ENCODE data around the gene WNT11.

Gene WNT11

DNA sequence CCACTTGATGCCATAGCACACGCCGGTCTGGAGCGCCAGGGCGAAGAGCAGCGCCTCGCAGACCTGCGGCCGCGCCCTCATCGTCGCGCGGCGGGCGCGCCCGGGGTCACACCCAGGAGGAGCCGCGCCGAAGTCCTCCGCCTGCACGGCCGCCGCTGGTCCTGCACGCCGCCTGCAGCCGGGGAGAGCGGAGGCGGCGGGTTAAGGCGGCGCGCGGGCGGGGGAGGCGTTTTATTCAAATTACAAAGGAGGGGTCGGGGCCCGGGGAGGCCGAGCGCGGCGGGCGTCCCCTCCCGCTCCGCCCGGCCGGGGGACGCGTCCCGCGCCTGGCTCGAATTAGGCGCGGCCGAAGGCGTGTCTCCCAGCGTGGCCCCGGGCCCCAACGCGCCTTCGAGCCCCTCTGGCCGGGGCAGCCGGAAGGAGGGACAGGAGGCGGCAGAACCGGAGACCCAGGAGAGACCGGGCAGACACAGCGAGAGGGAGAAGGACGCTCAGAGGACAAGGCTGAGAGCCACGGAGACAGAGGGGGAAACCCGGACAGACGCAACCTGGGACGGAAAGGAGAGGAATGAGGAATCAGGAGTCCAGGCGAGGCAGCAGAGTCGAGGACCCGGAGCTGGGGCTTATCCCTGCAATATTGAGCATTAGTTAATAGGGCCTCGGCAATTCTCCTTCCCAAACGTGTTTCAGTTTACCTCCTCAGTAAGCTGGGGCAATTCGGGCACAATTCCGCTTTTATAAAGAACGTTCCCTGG lies at the start of gene WNT11:
Gene WNT11, minus strand, starts transcription at position 176 of the 755 bp plus-strand sequence. Its CDS starts 95 bp downstream, at position 81.
- no peak for DNase-seq (ENCODE audit: low read depth in 2 of 2)

DNA sequence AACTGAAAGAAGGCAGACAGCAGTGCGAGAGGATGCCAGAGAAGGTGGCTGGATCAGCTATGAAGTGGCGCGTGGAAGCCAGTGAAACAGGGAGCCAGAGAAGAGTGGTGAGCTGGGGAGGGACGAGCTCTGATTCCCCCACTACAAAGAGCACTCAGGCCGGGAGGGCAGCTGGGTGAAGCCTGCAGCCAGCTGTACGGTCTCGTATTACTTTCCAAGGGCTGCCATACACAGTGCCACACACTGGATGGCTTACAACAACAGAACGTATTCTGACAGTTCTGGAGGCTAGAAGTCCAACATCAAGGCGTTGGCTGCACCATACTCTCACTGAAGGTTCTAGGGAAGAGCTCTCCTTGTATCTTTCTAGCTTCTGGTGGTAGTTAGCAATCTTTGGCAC lies 47.1 kb upstream of the WNT11 start:
- DNase-seq (ENCODE audit: low read depth in 2 of 2) = no peak

DNA sequence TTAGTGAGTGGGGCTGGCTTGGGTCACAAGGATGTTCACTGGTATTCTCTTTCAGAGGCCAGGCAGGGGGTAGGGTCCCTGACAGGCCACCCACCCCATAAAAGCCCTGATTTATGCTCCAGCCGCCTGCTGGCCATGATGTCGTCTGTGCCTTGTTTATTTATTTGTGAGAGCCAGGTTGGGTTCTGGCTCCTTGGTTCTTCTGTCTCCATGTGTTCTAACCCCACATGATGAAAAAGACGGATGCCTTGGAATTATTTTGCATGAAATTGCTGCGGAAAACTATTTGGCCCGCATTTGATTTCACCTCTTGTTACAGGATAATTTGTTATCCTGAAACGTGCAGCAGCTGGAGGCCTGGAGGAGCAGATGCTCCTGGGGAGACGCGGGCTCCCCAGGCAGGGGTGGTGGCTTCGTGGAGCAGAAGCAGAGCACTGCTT lies 46.3 kb upstream of the WNT11 start:
- DNase-seq (ENCODE audit: low read depth in 2 of 2) = no peak

DNA sequence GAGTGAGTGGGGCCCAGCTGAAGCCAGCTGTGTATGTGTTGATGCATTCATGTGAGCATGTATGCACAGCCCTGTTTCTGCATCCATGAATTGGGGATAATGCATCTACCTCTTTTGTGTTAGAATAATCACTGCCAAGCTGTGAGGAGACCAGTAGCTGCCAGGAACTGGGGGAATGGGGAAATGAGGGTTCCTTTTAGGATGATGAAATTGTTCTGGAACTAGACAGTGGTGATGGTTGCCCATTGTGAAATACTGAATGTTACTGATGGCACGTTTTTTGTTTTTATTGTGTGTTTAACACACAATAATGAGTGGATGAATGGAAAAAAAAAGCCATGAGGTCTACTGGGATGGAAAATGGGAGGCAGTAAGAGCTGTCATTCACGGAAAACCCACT lies 45.3 kb upstream of the WNT11 start:
- no peak for DNase-seq (ENCODE audit: low read depth in 2 of 2)

DNA sequence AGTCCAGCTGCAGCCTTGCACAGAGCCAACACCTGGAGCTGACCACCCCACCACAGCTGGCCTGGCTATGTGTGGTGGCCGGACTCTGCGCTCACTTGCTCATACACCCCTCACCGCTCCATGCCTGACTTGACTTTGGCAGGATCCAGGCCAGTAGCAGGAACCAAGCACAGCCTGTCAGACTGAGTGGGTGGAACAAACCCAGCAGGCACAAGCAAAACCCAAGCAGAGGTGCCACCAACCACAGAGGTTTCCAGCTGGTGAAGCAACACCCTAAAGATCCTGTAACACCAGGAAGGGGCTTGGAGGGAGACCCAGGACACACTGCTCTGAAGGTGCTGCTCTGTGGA lies 44.9 kb upstream of the WNT11 start:
- DNase-seq (ENCODE audit: low read depth in 2 of 2) = no peak

DNA sequence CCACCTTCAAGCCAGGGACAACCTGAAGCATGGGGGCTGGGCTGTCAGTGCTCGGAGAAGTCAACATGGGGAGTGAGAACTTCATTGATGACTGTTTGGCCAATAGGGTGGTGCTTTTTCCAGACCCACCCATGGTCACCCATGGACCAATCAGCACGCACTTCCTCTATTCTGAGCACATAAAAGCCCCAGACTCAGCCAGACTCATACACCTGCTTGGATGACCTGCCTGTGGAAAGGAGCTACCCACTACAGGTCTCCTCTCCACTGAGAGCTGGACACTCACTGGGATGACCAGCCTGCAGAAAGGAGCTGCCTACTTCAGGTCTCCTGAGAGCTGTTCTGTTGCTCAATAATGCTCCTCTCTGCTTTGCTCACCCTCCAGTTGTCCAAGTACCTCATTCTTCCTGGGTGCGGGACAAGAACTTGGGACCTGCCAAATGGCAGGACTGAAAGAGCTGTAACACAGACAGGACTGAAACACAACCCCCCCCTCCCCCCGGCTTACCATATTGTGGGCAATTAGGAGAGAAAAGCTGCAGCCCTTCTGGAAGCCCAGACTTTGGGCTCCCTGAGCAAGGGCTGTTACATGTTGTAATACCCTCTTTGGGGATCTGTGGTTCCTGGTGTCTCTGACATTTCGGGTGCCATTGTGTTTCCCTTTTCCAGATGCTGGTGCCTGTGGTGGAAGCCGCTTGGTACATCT lies 44.4 kb upstream of the WNT11 start:
- DNase-seq (ENCODE audit: low read depth in 2 of 2) = no peak

DNA sequence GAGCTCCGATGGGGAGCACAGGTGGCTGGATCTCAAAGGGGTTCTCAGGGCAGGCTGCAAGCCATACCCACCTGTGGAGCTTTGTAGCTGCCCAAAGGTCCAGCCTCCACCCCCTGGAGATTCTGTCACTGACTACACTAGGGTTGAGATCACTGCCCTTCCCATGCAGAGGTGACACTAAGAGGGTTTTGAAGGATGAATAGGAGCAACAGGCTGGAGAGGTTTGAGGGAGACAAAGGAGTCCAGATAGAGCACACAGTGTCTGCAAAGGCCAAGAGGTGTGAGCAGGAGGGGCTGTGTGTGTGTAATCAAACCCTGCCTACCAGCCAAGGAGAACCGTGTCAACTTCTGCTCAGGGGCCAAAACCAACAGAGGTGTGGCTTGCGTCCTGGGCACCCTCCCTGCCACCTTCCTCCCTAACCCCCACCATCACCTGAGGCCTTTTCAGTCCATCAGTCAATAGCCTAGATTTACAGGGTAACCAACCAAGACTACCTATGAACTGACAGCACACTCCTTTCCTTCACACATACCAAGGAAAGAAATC lies 43.0 kb upstream of the WNT11 start:
- no peak for DNase-seq (ENCODE audit: low read depth in 2 of 2)

DNA sequence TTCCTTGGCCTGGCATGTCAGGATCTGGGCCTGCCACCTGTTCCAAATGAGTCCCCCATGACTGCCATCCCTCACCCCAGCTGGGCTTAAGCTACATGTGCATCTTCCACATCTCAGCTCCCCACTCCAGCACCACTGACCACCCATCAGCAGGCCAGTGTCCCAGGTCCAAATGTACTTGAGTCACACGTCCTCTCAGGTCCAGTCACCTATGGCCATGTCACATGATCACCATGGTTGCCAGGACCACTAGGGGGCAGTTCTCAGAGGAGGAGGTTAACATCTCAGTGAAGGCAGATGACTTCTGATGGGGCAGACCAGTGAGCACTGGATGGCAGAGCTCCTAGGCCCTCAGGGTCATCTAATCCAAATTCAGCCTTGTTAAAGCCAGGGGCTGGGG lies 41.9 kb upstream of the WNT11 start:
- DNase-seq (ENCODE audit: low read depth in 2 of 2) = no peak

DNA sequence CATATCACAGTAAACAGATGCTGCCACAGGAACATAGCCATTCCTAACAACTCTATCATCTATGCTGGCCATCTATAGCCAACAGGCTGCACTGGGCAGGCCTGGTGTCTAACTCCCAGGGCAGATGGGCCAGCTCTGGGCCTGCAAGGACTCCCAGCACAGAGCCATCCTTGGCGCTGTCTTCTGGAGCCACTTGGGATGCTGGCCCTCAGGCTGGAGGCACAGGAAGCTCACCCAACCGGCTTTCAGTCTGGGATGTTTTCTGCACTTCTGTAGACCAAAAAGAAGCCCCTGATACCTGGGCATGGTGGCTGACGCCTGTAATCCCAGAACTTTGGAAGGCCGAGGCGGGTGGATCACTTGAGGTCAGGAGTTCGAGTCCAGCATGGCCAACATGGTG lies 40.8 kb upstream of the WNT11 start:
- no peak for DNase-seq (ENCODE audit: low read depth in 2 of 2)

DNA sequence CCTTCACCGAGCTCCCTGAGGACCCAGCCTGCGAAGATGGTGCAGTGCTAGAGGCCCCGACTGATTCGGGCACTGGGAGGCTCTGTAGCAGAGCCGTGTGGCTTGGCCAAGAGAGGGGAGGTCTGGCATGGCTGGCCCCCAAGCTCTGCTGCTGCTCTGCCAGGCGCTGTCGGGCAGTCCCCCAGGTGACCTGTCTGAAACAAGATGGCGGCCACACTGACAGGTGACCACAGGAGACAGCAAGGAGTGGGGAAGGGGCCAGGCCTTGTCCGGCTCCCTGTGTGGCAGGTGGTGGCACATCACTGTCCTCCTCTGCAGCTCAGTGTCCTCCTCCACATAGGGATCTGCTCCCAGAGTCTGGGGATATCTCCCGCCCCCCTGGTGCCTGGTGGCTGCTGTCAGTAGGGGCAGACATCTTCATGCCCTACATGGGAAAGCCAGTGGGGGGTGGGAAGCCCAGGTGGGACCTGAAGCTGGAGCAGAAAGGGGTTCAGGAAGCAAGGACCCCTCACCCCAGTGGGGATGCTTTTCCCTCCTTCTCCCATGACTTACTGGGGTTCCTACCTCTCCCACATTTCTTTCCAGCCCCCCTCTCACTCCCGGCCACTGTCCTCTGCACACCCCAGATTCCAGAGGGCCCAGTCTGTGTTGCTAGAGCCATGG lies 40.1 kb upstream of the WNT11 start:
- no peak for DNase-seq (ENCODE audit: low read depth in 2 of 2)

DNA sequence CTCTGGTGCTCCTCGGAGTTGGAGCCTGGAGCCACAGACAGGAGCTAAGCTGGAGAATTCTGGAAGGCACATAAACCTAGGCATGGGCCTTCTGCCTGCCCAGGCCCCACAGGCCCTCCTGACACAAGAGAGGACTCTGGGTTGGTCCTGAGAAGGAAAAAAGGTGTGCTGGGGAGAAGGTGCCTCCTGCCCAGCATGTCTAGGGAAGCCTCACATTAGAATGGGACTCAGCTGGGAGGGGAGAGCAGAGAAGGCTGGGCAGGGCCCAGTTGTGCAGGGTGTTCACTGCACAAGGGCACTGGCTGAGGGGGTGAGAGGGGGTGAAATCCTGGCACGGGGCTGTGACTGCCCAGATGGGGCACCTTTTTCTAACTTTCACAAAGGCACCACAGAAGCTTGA lies 39.4 kb upstream of the WNT11 start:
- DNase-seq (ENCODE audit: low read depth in 2 of 2) = no peak

DNA sequence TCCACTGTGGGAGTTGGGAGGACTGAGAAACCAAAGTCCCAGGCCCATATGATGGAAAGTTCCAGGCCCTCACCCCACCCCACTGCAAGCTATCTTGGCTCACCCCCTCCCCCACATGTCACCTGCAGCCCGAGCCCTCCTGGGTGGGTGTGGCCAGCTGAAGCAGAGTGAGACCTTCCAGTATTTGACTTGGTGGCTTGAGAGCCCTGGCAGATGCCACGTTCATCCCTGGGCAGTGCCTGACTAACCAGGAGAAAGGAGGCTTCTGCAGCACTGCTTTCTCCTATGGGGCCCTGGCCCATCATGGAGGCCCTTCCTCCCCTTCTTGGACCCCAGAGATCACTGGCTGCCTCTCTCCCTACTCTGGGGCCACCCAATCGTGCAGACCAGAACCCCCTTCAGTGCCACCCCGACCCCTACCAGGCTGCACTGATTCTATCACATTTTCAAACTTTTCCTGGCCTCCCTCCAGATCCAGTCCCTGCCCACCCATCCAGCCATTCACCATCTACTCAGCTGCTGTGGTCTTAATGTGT lies 38.1 kb upstream of the WNT11 start:
- no peak for DNase-seq (ENCODE audit: low read depth in 2 of 2)

DNA sequence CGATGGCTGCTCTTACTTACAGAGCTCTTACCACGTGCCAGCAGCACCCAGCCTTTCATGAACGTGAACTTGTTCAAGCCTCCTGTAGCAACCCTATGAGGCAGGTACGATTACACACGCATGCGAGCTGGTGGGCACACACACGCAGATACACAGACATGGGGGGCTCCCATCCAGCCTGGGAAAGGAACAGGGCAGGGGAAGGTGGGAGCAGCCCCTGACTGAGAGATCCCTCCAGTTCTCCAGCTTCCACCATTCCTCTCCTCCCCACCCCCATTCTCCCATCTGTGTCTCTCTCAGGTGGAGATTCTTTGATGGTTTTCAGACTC lies 37.6 kb upstream of the WNT11 start:
- no peak for DNase-seq (ENCODE audit: low read depth in 2 of 2)

DNA sequence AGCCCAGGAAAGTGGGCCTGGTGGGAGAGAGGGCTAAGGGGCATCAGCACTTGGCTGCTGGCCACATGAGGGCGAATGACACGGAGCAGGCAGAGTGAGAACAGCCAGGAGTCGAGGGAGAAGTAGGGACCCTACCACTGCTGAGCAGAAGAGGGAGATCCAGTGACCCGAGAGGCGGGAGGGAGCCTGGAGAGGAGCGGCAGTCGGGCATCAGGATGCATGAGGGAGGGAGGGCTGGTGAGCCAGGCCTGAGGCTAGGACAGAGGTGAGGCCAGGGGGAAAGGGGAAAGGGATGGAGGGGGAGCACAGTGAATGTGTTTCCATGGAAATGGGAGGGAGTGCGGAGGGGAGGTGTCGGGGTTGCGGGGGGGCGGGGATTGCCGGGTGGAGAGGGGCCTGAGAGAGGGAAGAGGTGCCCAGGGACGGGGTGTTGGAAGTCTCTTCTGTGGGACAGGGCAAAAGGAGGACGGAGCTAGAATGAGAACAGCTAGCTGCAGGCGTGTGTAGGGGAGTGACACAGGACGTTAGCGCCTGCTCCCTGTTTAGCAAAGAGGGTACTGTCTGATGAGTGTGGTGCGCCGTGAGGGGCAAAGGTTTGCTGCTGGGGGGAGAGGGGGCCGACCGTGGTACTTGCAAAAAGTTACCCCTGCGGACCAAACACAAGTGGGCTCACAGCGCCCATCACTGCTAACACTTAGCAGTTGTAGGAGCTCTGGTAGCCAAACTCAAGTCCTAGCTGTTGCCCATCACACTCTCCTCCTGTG lies 37.1 kb upstream of the WNT11 start:
- no peak for DNase-seq (ENCODE audit: low read depth in 2 of 2)

DNA sequence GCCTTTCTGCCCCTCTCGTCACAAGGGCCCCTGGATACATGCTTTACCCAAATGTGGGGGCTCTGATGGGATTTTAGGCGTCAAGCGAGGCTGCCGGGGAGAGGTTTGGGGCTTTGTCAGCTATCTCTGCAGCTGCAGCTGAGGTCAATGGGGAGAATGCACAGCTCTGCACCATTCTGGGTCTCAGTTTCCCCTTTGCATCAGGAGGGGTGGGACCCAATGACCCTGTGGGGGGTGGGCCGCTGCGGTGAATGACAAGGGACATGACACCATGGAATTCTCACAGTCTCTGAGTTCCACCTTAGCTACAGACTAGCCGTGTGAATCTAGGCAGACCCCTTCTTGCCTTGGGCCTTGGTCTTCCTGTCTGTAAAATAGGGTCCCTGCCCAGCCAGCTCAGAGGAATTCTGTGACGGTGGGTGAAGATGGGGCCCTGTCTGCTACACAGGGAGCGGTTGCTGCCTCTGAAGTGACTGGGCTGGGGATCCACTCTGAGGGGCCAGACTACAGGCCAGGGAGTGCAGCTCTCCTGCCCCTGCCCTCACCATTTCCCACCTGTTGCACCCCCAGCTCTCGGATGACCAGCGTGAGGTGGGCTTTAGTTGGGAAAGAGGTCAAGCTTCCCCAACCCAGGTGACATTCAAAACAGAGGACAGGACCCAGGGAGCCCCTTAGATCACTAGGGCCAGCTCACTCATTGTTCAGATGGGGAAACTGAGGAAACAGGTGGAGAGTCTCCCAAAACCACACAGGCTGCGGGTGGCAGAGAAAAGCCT lies 35.9 kb upstream of the WNT11 start:
- DNase-seq (ENCODE audit: low read depth in 2 of 2) = no peak

DNA sequence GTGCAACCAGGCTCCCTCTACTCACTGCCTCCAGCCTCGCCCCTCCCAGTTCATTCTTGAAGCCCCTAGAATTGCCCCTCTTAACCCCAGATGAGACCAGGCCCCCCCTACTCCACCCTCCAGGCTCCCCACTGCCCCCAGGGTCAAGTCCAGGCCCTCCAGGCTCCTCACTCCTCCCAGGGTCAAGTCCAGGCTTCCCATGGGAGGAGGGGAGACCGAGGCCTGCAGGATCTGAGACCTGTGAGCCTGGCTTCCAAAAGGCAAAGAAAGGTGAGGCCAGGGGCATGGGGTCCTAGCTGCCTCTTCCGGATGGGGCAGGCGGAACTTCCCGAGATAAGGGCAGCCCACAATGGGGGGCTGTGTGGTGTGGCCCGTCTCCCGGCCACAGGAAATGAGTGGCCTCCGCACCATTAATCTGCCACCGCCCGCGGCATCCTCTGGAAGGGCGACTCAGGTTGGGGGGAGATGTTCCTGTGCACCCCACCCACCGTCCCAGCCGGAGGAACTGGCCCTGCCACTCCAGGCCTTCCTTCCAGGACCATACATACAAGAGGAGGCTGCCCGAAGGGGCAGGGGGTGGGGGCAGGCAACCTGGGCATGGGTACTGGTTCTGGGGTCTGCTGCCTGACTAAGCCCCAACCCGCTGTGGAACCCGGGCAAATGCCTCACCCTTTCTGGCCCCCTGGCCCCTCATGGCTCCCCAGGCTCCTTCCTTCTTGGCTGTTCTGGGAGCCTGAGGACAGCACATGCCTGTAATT lies 35.1 kb upstream of the WNT11 start:
- no peak for DNase-seq (ENCODE audit: low read depth in 2 of 2)

DNA sequence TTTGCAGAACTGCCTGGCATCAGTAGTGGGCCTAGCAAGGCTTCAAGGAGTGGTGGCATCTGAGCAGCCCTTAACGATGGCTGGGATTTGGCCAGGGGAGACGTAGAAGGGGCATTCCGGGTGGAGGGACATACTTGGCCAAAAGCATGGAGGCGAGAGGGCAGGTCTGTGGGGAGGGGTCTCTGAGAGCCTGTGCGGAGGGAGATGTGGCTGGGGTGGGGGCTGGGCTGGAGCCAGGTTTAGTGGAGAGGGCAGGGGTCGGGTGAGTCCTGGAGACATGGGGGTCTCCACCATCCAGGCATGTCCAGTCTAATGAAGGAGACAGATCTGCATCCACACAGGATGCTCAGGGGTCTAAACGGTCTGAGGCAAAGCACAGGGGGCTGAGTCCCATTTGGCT lies 34.4 kb upstream of the WNT11 start:
- DNase-seq (ENCODE audit: low read depth in 2 of 2) = no peak

DNA sequence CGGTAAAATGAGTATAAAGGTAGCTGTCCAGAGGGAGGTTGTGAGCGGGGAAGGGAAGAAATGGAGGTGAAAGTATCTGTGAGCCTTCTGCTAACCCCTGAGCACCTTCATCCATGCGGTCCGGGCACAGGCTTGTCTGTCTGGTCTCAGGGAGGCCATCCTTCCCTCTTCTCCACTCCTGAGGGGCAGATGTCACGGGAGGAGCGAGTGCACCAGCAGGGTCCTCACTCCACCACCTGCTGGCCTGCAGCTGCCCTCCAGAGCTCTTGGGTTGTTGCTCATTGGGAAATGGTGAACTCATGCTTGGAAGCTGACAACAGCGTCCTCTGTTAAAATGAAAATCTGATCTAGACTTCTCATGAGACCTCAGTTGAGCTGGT lies 33.8 kb upstream of the WNT11 start:
- no peak for DNase-seq (ENCODE audit: low read depth in 2 of 2)

DNA sequence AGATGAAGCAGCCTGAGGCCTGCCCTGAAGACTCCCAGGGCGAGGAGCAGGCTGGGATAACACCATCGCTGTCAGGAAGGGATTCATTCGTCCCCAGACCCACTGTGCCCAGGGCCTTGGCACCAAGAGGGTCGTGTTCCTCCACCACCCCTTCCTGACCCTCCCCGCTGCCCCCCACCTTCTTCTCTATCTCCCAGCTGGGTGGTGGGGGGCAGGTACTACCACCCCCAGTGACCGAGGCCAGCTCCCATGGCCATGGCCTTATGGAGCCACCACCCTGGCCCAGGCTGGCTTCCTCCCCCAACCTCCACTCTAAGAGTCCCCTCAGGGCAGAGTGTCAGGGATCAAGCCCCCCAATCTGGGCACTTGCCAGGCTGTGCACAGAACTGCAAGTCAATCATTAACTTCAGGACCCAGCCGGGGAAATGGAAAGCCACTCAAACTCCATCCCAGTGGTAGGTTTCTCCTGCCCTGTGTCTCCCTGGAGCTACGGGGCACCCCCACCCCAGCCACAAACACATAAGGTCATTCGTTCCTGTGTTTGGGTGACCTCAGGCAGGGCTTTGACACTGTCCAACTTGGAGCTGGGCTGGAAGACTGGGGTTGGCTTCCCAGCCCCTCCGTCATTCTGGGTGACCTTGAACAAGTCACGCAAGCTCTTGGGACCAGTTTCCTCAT lies 33.3 kb upstream of the WNT11 start:
- DNase-seq (ENCODE audit: low read depth in 2 of 2) = no peak

DNA sequence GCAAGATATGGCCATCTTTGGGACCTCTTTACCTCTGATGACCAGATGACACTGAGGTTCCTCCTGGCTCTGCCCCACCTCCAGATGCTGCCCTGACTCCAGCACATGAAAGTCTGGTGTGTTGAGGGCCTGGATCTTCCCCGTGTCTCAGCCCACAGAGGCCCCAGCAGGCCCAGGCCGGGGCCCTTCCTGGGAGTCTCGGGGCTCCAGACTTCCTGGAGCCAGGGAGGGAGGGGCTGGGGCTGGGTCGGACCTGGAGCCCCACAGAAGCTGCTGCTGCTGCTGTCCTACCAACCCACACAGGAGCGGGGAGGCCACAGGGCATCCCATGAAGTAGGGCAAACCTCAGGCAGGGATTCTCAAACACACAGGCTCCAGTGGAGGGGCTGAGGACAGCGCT lies 32.2 kb upstream of the WNT11 start:
- DNase-seq (ENCODE audit: low read depth in 2 of 2) = no peak
